Hematopoietic multipotent progenitor cell treated with erythropoietin and hydrocortisone succinate and interleukin-3 and kit ligand, for 8 days (in vitro differentiated cells): ENCODE measurements around the gene RBL2.
A peak's percentile ranks its signal among the peaks of the same experiment; 100 is the strongest.

Experiments
- DNase-seq: peaks from one replicate; pipeline ENCODE4 v3.0.0-alpha.2; 2015

Gene RBL2

DNA sequence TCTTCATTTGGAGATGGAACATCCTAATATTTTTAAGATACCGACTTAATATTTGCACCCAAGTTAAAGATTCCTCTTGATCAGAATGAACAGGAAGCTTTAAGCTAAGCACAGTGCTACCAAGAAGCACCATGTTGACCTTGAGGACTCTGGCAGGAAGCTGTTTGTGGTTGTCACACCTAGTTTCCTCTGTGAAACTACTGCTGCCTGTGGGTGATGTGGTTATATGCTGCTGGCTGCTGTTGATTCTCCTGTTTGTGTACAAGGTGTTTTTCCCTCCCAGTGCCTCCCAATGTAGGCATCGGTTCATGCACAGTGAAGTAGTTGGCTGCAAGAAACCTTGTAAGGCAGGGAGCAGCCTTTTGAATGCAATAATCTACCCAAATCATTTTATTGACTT is 23.4 kb downstream of the RBL2 start:
- DNase-seq, result peak; percentile 47

DNA sequence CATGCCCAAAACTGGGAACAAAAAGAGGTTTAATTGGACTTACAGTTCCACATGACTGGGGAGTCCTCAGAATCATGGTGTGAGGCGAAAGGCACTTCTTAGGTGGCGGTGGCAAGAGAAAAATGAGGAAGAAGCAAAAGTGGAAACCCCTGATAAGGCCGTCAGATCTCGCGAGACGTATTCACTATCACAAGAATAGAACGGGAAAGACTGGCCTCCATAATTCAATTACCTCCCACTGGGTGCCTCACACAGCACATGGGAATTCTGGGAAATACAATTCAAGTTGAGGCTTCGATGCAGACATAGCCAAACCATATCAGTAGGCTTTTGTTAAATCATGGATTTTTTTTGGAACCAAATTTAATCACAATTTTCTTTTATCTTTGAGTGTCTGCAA is 24.4 kb downstream of the RBL2 start:
- no peak for DNase-seq

DNA sequence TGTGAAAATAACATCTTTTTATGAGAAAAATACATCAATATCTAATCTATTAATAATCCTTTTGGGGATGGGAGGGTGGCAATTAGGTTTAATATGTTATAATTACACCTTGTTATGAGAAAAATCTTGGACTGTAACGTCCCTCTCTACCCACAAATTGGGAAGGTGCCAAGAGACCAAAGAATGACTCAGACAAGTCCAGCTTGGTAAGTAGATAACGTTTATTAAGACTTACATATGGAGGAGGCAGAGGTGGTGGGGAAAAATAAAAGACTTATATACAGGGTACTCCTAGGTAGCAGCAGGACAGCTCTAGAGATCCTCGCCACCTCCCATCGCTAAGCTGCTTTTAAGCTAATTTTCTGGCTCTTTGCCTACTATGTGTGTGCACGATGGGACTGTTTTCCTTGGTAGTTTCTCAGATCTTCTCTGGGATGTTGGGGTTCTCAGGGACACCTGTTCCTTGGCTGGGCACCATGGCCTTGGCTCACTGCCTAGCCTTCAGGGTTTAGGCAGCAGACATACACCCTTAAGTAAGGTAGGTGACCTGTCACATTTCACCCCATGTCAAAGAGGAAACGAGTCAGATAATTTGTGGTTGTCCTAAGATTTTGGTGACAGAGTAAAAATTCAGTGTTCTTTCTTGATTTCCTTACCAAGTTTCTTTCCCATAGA is 31.5 kb downstream of the RBL2 start:
- DNase-seq, result peak; percentile 91

DNA sequence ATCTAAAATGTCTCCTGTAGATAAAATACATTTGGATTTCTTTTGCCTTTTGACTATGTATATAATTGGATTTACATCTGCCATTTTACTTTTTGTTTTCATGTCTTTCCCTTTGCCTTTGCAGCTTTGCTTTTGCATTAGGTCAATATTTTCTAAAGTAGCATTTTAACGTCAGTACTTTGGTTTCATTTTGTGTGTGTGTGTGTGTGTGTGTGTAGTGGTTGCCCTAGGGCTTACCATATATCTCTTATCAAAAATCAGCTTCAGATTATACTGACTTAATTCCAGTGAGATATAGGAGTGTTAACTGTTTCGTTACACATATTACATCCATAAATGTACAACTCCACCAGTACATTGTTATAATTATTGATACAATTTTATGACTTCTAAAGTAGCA is 42.6 kb downstream of the RBL2 start:
- DNase-seq, result no peak

DNA sequence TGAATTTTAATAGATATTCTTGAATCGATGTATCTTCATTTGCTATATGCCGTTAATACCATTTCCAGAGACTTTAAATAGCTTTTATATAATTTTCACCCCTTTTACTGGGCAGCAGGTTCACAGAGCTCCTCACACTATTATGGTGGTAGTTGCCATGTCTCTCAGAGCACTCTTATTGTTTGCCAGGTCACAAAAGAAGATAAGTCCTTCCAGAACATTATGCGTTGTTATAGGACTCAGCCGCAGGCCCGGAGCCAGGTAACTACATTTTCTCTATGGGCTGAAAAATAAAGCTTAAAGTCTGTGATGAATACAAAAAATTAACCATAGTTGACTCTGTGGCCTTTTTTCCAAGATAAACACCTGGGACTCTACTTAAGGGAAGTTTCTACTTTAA is 44.7 kb downstream of the RBL2 start:
- no peak for DNase-seq

DNA sequence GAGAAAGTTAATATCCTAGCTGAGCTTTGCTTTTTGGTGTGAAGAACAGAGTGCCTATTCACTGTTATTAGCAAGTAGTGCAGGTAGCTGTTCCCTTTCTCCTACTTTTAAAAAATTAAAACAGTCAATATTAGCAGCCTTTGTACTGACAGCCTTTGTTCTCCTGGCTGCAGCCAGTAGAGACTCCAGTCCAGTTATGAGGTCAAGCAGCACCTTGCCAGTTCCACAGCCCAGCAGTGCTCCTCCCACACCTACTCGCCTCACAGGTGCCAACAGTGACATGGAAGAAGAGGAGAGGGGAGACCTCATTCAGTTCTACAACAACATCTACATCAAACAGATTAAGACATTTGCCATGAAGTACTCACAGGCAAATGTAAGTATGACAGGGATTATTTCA is 46.1 kb downstream of the RBL2 start:
- no peak for DNase-seq

DNA sequence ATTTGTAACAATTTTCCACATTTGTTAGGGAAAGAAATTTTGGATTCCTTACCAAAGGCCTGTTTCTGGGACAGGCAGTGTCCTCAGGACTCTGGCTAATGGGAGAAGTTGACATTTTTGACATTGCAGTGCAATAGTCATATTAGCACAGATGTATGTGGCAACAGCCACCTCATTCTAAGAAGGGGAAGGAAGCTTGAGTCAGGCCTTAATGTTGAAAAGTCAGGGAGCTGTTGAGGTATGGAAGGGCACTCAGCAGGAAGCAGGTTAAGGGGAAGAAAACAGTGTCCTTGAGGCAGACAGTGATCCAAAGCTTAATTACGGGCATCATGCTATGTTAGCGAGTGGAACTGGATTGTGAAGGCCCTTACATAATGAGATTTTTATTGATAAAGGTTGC is 47.9 kb downstream of the RBL2 start:
- no peak for DNase-seq

DNA sequence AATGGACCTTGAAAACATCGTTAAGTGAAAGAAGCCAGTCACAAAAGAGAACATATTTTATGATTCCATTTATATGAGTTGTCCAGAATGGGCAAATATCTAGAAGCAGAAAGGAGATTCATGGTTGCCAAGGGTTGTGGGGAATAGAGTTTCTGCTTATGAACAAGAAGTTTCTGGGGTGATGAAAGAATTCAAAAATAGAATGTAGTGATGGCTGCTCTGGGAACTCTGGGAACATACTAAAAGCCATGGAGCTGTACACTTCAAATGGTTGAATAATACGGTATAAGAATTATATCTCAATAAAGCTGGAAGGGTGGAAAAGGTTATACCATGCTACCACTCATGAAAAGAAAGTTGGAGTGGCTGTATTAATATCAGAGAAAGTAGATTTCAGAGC is 50.3 kb downstream of the RBL2 start:
- no peak for DNase-seq

DNA sequence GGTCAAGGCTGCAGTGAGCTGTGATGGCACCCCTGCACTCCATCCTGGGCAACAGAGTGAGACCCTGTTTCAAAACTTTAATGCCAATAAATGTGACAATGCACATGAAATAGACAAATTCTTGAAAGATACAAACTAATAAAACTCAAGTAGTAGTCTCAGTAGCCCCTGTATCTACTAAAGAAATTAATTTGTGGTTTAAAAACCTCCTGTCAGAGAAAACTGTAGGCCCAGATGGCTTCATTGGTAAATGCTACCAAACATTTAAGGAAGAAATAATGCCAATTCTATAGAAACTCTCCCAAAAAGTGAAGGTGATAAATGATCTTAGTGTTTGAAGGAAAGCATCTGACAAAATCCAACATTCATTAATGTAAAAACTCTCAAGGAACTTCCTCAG is 52.0 kb downstream of the RBL2 start:
- no peak for DNase-seq

DNA sequence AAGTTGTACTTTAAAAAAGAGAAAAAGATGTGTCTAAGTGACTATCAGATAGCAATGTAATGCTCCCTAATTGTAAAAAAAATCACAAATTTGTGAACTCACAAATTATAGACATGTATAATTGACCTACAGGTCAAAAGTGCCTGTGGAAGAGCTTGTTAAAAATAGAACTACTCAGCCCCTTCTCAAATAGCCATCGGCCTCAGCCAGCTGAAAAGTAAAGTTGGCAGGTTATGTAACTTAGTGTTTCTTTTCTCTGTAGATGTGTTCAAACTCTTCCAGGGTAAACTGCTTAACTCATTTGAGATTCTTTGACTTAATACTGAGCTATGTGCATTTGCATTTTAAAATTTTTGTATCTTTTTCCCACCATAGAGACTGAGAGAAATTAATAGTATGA is 55.5 kb downstream of the RBL2 start:
- DNase-seq, result no peak

DNA sequence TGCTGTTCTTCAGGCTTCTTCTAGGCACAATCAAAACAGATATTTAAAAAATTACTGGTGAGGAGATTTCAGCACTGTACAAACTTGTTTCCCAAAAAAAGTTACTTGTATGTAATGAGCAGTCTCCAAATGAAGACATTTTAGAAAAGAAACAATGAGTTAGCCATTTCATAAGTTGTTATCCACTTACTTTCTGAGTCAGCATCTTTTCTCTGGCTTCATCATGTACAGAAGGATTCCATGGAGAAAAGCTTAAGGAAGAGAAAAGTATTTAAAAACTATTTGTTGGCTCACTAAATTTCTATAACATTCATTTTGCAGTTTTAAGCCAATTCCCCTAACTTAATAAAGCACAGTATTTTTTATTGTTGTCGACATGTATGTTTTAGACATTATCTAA is 58.2 kb downstream of the RBL2 start:
- DNase-seq, result no peak

DNA sequence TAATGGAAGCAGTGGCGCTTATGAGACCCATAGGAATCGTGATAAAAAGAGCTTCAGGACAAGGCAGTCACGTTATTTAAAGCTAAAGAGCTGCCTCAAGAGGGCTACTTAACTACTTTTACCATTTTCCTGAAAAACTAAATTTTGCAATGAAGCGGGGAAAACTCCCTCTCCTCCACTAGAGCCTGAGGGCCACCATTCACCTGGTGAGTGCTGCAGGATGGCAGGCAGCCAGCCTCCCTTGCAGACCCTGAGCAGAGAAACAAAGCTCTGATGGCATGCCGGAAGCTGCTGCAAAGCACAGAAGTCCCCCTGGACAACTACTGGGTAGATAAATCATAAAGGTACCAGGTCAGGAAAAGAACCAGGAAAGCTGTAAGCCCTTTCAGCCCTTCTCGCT is 60.4 kb downstream of the RBL2 start:
- DNase-seq, result no peak

DNA sequence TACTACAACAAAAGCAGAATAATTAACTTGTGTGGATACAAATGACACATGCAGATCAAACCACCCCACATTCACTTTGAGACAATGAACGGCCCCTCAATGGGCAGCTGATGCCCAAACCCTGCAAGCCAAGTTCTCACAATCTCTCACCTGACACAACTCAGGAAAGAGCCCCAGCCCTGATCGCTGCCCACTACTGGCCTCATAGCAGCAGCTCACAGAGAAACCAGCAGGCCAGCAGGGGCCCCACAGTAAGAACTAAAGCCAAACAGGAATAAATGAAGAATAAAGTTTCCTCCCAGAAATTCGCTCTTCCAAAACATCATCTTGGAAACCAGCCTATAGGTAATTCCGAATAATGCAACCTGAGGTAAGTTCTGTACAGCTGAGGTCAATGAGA is 61.1 kb downstream of the RBL2 start:
- DNase-seq, result no peak

DNA sequence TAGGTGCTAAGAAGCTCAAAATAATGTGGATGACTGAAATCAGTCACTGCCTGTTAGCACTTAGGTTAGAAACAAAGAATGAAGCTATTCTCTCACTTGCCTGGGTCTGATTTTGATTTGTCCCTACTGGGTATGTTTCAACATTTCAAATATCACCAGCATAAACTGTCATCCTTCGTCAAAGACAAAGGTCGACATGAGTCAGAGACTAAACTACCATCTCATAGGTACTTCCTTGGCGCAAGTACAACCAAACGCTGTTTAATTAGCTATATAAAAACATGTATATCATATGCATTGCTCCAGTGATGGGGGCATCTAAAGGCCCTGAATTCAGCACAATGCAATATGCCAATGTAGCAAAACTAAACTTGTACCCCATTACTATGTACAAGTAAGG is 64.7 kb downstream of the RBL2 start:
- DNase-seq, result no peak

DNA sequence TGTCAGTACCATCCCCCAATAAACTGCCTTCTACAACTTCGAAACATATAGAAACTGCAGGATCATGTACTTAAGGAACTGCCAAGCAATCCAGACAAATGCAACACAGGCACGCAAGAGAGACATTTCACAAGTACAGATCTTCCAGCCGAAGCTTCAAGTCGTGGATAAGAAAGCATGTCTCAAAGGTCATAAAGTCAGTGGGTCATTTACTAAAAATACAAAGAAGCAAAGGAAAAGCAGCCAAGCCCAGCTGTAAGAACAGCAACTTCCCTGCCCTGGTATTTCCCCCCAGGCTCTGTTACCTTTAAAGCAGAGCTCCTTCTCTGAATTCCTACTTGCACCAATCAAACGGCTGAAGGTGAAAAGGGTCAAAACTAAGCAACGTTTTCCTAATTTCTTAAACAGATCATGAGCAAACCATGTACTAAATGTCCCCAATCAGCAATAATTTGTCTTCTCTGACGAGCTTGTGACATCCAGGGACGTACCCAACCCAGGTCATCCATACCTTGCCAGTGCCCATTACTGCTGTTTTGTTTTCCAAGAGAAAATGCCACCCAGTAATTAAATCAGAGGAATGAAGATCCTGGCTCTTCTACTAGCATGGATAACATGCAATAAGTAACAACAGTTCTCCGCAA is 67.1 kb downstream of the RBL2 start:
- no peak for DNase-seq

DNA sequence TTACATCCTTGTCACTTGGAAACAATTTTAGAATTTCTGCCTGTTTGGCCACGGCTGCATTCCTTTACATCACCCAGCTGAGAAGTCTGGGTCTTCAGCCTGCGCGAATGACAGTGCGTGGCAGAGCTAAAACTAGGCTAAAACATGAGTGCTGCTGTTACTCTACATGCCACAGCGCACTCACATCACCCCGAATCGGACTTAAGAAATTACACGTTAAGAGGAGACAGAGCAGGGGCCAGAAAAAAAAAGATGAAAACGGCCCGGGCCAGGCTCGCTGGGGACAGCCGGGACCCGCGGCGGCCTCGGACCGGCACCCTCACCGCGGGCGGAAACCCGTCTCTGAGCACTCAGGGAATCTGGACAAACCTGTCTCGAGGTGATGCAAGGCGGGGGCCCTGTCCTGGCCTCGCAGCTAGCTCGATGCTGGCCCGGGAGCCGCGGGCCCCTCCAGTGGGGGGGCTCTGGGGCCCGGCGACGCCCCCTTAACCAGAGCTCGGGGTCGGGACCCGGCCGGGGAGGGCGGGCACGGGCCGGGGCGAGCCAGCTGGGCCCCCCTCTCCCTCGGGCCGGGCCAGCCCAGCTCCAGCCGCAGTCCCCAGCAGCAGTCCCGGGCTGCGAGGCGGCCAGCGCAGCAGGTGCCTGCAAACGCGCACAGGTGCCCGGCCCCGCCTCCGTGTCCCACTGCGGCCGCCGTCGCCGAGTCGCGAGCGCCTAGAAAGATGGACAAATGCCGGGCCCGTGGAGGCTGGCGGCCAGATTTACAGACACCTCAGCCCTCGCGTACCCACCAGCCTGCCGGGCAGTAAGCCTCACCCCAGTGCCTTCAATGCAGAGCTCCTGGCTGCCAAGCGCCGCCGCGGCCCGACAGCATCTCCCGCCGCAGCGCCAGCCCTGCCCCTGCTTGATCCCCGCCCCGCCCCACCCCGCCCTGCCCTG is 68.3 kb downstream of the RBL2 start, which contains the start of gene AKTIP:
Gene AKTIP, minus strand, starts transcription at position 879 of the 939 bp plus-strand sequence. CDS start 2,950 bp downstream, outside the sequence.
- peak; percentile 4 for DNase-seq

DNA sequence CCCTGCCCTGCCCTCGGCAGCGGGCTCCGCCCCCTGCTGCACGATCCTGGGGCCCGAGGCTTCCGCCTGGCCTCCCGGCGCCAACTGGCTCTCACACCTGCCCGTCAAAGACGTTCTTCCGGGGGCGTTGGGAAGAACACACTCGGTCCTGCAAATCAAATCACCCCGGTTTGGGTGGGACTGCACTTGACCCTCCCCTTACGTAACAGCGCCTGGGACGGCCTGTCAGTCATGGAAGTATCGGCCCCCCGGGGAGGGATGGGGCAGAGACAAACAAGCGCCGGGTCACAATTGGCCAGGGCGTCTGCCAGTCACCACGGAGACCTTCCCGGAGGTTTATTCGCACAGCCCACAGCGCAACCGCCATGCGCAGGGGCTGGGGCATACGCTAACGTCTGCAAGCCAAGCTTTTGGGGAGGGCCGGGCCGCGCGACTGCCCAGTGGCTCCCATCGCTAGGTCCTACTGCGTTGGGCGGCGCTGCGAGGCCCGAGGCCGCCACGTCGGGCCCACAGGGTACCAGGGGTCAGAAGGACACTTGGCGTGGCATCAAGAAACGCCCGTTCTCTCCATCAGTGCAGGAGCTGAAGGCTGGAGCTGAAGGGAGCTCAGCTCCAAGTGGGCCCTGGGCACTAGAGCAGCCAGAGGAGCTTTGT is 69.1 kb downstream of the RBL2 start:
- peak; percentile 100 for DNase-seq

DNA sequence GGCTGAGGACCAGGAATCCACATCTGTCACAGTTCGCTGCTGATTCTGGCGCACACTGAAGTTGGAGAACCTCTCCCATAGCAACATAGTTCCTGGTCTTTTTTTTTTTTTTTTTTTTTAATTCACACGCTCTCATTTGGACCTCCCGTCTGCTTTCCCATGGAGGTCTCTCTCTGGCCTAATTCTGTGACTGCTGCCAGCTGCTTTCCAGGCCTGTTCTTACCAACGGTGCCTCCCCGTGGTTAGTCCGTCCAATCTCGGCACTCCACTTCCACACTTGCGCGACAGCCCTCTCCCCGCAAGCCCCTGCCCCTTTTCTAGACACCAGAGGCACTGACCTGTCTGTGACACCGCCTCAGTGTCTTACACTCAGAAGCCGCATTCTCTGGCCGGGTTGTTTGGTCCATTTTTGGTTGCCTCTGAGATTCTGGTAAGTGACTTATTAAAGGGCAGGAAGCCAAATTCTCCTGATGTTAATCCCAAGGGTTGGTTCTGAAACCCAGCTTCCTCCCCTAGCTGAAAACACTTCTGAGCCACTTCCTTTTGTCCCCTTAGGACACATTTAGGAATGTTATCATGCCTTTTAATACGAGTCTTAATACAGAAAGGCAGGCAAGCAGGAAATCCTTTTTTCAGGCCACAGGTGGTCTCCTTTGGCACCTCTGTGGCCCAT is 69.9 kb downstream of the RBL2 start:
- DNase-seq, result peak; percentile 5

DNA sequence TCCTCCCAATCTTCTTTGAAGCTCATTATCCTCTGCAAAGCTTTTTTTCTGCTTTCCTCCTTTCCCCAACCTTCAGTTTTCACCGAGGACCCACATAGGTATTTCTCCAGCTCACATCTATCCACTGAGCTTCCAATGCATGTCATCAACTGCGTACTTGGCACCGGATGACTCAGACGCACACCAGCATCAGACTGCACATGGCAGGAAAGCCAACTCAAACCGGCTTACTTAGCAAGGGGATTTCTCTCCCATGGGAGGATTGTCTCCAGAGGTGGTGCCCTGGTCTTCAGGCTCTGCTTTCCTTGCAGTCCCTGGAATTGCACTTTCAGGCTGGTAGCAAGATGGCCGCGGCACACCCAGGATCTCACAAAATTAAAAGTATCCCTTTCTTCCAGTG is 70.4 kb downstream of the RBL2 start:
- no peak for DNase-seq

DNA sequence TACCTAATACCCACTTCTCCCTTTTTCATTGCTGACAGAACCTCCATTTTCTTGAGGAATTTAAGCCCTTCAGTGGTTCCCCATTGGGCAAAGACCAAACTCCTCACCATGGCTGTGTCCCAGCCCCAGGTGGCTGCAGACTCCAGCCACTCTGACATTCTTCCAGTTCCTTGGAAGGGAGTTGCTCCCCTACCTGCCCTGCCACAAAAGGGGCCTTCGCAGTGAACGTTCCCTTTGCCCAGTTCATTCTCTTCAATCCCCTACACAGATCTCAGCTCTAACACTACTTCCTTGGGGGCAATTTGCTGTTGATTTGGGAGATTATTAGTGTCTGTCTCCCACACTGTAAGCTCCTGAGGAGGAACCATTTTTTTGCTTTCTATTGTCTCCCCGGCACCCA is 72.0 kb downstream of the RBL2 start:
- no peak for DNase-seq

DNA sequence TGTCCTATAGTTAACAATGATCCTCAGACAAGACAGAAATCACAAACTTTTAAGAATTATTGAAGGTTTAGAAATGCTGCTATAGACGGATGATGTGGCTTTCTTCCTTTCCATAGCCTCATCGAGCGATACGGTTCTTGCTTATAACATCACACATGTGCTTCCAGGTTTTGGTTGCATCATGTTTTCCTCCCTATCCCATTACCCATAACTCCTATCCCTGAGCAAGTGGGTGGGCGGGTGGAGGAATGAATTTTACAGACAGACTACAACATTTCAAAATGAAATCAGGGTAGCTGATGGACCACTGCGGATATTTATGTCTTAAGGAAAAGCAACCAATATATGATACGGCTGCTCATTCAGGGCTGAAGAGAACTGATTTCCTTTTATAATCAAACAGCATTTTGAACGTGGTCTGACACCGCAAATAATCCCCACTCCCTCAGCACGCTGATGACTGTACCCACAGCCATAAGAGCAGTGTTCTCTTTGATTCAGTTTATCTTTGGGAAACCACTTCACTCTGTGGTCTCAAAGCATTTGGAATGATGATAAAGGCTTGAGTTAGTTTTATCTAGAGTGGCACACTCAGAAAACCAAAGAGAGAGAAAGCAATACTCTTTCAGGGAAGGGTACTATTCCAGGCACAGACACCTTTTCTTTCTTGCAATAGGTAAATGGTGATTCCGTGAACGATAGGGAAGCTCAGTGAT is 73.4 kb downstream of the RBL2 start:
- DNase-seq, result peak; percentile 83
